Glutamatergic neuron (in vitro differentiated cells): ENCODE measurements around the gene ZNF618. TPM values are rescaled to one million over a fixed set of nuclear protein-coding genes. Genes with fewer than 3 reads are reported as not detected.

ENCODE experiments used
- DNase-seq: peaks from one replicate; pipeline ENCODE4 v3.0.0; 2022
- H3K27ac Mint-ChIP-seq: one replicate; pipeline ENCODE4 v1.8.0; 2020; ENCODE audit warnings: mild to moderate bottlenecking, mixed read lengths, inconsistent platforms; ENCODE audit not compliant: unreplicated experiment
- H3K27me3 Mint-ChIP-seq: one replicate; pipeline ENCODE4 v1.8.0; 2020; ENCODE audit warnings: mild to moderate bottlenecking, moderate library complexity, mixed read lengths, inconsistent platforms; ENCODE audit not compliant: unreplicated experiment
- H3K36me3 Mint-ChIP-seq: one replicate; pipeline ENCODE4 v1.8.0; 2020; ENCODE audit warnings: mild to moderate bottlenecking, mixed read lengths, inconsistent platforms; ENCODE audit not compliant: unreplicated experiment
- H3K4me1 Mint-ChIP-seq: one replicate; pipeline ENCODE4 v1.8.0; 2020; ENCODE audit warnings: mild to moderate bottlenecking, low read depth, mixed read lengths, inconsistent platforms; ENCODE audit not compliant: unreplicated experiment
- H3K4me3 Mint-ChIP-seq: one replicate; pipeline ENCODE4 v1.8.0; 2020; ENCODE audit warnings: mild to moderate bottlenecking, mixed read lengths, inconsistent platforms; ENCODE audit not compliant: unreplicated experiment
- H3K9me3 Mint-ChIP-seq: one replicate; pipeline ENCODE4 v1.8.0; 2020; ENCODE audit warnings: mild to moderate bottlenecking, moderate library complexity, mixed read lengths, inconsistent platforms; ENCODE audit not compliant: unreplicated experiment
- total RNA-seq: library from RNA; stranded (reverse); fragmentation: NEBNext Ultra II Directional; extraction: Animal tissue kit (Norgen Biotek cat#: 25700); gene quantifications from one replicate; pipeline ENCODE4 v1.2.1, GENCODE V29; 2021; ENCODE audit not compliant: unreplicated experiment
- TF ChIP-seq, protein P1 (sequence below): fragments of 200-600 bp; sonication (generic); IDR thresholded peaks from one replicate; pipeline ENCODE4 v1.5.0; 2021; ENCODE audit not compliant: partially characterized antibody, unreplicated experiment

Gene ZNF618
- total RNA-seq, 1 donor from 2014 or later, result 114 TPM

DNA sequence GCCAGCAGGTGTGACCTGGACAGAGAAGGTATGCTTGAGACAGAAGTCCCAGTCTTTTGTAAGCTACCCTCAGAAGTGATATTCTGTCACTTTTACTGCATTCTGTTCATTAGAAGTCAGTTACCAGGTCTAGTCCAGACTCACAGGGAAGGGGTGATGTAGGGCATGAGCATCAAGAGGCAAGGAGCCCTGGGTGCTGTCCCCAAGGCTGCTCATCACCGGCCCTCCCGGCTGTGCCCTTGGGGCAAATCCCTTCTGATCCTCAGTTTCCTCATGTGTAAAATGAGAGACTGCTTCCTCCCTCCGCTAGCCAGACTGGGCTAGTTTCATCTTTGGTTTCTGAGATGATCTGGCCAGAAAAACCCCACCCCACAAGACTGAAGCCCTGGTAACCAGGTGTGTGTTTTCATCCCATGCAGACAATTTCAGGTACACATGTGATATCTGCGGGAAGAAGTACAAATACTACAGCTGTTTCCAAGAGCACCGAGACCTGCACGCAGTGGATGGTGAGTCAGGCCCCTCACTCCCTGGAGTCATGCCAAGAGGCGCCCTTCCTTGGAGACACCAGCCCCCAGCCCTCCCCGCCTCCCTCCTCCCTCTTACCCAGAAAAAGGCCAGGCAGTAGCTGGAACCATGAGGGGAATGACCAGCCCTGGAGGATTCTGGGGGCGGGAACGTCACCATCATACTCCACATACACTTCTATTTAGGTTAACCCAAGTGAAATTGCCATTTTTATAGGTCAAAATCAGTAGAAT, 131.0 kb downstream of the ZNF618 start:
- H3K4me3 Mint-ChIP-seq, result no peak overlapping the region
- peaks cover 41% of the 10 kb centered on the region for H3K4me1 Mint-ChIP-seq
- peaks cover 11% of the 10 kb centered on the region for H3K27me3 Mint-ChIP-seq
- peaks cover 15% of the 10 kb centered on the region for H3K9me3 Mint-ChIP-seq
- H3K27ac Mint-ChIP-seq, result no peak overlapping the region
- H3K36me3 Mint-ChIP-seq, result peaks cover 14% of the 10 kb centered on the region
- DNase-seq, result no peak
- TF ChIP-seq, protein P1, sequence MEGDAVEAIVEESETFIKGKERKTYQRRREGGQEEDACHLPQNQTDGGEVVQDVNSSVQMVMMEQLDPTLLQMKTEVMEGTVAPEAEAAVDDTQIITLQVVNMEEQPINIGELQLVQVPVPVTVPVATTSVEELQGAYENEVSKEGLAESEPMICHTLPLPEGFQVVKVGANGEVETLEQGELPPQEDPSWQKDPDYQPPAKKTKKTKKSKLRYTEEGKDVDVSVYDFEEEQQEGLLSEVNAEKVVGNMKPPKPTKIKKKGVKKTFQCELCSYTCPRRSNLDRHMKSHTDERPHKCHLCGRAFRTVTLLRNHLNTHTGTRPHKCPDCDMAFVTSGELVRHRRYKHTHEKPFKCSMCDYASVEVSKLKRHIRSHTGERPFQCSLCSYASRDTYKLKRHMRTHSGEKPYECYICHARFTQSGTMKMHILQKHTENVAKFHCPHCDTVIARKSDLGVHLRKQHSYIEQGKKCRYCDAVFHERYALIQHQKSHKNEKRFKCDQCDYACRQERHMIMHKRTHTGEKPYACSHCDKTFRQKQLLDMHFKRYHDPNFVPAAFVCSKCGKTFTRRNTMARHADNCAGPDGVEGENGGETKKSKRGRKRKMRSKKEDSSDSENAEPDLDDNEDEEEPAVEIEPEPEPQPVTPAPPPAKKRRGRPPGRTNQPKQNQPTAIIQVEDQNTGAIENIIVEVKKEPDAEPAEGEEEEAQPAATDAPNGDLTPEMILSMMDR, result no peak

DNA sequence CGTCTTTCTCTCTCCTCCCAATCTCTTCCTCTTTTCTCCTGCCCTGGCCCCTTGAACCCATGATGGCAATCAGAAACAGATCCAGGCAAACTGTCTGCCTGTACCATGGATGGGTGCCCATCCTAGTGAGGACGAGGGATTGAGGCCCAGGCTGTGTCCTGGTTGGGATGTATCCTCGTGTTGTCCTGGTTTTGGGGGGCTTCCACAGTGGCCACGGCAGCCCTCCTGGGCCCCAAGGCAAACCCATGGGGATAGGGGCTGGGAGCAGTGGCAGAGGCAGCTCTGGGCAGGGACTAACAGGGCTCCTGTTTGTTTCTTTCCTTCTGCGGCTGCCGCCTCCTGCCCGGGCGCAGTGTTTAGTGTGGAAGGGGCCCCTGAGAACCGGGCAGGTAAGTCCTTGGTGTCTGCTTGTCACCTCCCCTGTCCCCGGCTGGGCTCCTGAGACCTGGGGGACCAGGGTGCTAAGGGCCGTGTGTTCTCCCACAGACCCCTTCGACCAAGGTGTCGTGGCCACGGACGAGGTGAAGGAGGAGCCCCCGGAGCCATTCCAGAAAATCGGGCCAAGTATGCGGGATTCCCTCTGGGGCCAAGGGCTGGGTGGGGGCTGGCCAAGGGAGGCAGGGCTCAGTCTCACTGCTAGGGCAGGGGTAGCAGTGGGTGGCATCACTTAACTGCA, 132.0 kb downstream of the ZNF618 start:
- Mint-ChIP-seq H3K27ac (no peak overlapping the region), H3K9me3 (peaks cover 21% of the 10 kb centered on the region), H3K4me1 (peaks cover 34% of the 10 kb centered on the region), H3K4me3 (no peak overlapping the region), H3K36me3 (peaks cover 21% of the 10 kb centered on the region), H3K27me3 (peaks cover 11% of the 10 kb centered on the region)
- DNase-seq, result no peak
- TF ChIP-seq, protein P1, result no peak

DNA sequence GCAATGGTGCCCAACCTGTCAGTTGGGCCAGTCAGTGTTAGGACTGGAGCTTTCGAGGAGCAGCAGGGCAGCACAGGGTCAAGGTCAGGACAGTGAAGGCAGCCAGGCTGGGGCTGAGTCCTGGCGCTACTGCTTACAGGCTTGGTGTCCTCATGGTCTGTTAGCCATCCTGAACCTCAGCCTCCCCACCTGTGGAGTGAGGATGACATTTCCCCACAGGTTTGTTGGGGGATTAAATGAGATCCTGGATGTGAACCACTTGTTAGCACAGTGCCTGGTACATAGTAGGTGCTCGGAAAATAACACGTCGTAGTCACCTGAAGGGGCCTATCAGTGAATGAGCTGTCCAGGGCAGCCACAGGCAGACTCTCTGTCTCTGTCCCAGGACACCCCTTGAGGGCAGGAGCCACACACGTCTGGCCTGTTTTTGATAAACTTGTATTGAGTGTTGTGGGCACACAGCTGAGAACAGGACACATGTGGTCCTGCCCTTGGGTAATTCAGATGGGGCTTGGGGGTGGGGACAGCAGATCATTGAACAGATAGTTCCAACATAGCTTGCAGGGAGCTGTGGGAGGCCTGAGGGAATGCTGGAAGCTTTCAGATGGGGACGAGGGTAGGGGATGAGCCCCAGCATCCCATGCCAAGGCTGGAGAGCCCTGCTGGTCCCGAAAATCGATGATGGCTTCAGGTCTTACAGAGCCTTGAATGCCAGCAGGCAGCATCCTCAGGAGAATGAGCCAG, 132.7 kb downstream of the ZNF618 start:
- Mint-ChIP-seq H3K9me3 (peaks cover 19% of the 10 kb centered on the region), H3K4me3 (no peak overlapping the region), H3K4me1 (peaks cover 27% of the 10 kb centered on the region), H3K27me3 (peaks cover 11% of the 10 kb centered on the region), H3K27ac (peak overlapping the region; percentile 12), H3K36me3 (peaks cover 22% of the 10 kb centered on the region)
- no peak for DNase-seq
- TF ChIP-seq, protein P1, result no peak

DNA sequence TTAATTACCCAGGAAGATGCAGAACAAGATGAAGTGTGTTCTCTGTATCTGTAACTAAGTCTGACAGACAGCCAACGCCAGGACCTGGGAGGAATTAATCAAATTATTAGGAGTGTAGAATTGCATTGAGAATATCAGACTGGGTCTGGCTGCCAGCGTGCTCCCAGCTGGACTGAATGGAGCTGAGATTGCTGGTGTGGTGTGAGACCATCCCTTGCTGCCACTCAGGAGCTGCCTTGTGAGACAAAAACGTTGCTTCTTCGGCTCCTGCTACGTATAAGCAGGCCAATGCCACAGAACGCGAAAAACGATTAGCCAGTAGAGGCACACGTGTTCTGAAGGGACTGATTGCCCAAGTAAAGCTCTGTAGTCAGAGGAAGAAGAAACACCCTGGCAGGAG, 135.2 kb downstream of the ZNF618 start:
- DNase-seq, result no peak
- peaks cover 17% of the 10 kb centered on the region for H3K9me3 Mint-ChIP-seq
- H3K36me3 Mint-ChIP-seq, result peaks cover 22% of the 10 kb centered on the region

More for the DNA sequence above, 135.2 kb downstream of the ZNF618 start:
- H3K27ac Mint-ChIP-seq, result no peak overlapping the region
- peak overlapping the region; percentile 4 for H3K4me3 Mint-ChIP-seq
- H3K27me3 Mint-ChIP-seq, result peaks cover 9% of the 10 kb centered on the region
- TF ChIP-seq, protein P1, result no peak
- H3K4me1 Mint-ChIP-seq, result peaks cover 30% of the 10 kb centered on the region
